Karpas-422 (cell line): Measurements from ENCODE around the gene SOWAHA. TPM values are rescaled to one million over a fixed set of nuclear protein-coding genes. Genes with fewer than 3 reads are reported as not detected.

ENCODE experiments used
- DNase-seq: peaks from one replicate; pipeline ENCODE4 v3.0.0-alpha.2; 2015
- H2AFZ ChIP-seq: fragments of 200-600 bp; sonication (generic); 2 replicates; pipeline ENCODE4 v1.6.1; 2014; ENCODE audit warnings: antibody characterized with exemption, low read length, mixed read lengths
- H3K27ac ChIP-seq: fragments of 200-600 bp; sonication (generic); 2 replicates; pipeline ENCODE4 v1.5.1; 2014; ENCODE audit warnings: mild to moderate bottlenecking, low read length, moderate library complexity
- H3K27me3 ChIP-seq: fragments of 200-600 bp; sonication (generic); 2 replicates; pipeline ENCODE4 v1.6.1; 2014; ENCODE audit warnings: low read length, mixed read lengths
- H3K36me3 ChIP-seq: fragments of 200-600 bp; sonication (generic); 2 replicates; pipeline ENCODE4 v1.6.1; 2014; ENCODE audit warnings: low read length, mixed read lengths; ENCODE audit not compliant: insufficient read depth
- H3K4me1 ChIP-seq: fragments of 200-600 bp; sonication (generic); 2 replicates; pipeline ENCODE4 v1.6.1; 2014; ENCODE audit warnings: mild to moderate bottlenecking, low read length, mixed read lengths
- H3K4me2 ChIP-seq: fragments of 200-600 bp; sonication (generic); 2 replicates; pipeline ENCODE4 v1.6.1; 2014; ENCODE audit warnings: low read length, low read depth, mild to moderate bottlenecking; ENCODE audit not compliant: poor library complexity, severe bottlenecking
- H3K4me3 ChIP-seq: fragments of 200-600 bp; sonication (generic); 2 replicates; pipeline ENCODE4 v1.5.1; 2014; ENCODE audit warnings: mild to moderate bottlenecking, antibody characterized with exemption, low read length, mixed read lengths
- H3K79me2 ChIP-seq: fragments of 200-600 bp; sonication (generic); 2 replicates; pipeline ENCODE4 v1.6.1; 2014; ENCODE audit warnings: mild to moderate bottlenecking, low read length, mixed read lengths
- H3K9ac ChIP-seq: fragments of 200-600 bp; sonication (generic); 2 replicates; pipeline ENCODE4 v1.6.0; 2014; ENCODE audit warnings: low read length
- H3K9me2 ChIP-seq: fragments of 200-600 bp; sonication (generic), shearing (Covaris generic); replicated peaks from 2 replicates; pipeline ENCODE4 v1.6.0; 2014; ENCODE audit warnings: mild to moderate bottlenecking, low read length, moderate library complexity; ENCODE audit not compliant: insufficient read depth
- H3K9me3 ChIP-seq: fragments of 300-700, 200-600 bp; sonication (generic); 2 replicates; pipeline ENCODE4 v1.6.1; 2014; ENCODE audit warnings: low read length, mixed read lengths
- H4K20me1 ChIP-seq: fragments of 200-600 bp; sonication (generic); 2 replicates; pipeline ENCODE4 v1.6.1; 2014; ENCODE audit warnings: mild to moderate bottlenecking, antibody characterized with exemption, low read length, low read depth; ENCODE audit not compliant: insufficient read depth
- total RNA-seq: library from RNA; depleted of rRNA; stranded (reverse); fragments of >200 nt; shearing (Covaris generic); gene quantifications from 2 replicates; pipeline ENCODE4 v1.2.3, GENCODE V29; 2014; ENCODE audit warnings: low replicate concordance

SOWAHA gene
- total RNA-seq, 1 experiment from 2014 or later, result not detected

DNA sequence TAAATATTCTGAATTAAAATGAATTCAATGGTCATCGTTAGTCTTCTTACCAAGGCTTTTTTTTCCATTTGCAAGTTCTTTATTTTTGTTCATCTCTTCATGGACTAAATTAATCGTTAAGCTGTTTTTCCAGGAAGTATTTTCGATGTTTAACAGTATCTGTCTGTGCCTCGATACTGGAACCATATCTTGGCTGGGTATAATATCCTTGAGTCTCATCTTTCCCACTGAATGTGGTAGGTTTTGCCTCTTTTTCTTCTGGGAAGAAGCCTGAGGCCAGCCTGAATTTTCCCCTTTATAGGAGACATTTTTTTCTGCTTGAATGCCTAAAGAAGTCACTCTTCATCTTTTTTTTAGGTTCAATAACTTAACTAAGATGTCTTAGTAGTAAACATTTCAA lies 32.1 kb upstream of the SOWAHA start:
- no peaks in the 10 kb centered on the region for H3K36me3 ChIP-seq
- no peak overlapping the region for H2AFZ ChIP-seq
- H3K27ac ChIP-seq, result no peak overlapping the region
- no peaks in the 10 kb centered on the region for H3K27me3 ChIP-seq
- no peaks in the 10 kb centered on the region for H3K9me2 ChIP-seq
- DNase-seq, result no peak
- H3K79me2 ChIP-seq, result no peaks in the 10 kb centered on the region
- H3K4me1 ChIP-seq, result peaks cover 4% of the 10 kb centered on the region; the same call in 1 of the 2 replicates
- H3K9me3 ChIP-seq, result no peaks in the 10 kb centered on the region
- H4K20me1 ChIP-seq, result no peaks in the 10 kb centered on the region
- H3K4me3 ChIP-seq, result no peak overlapping the region
- H3K4me2 ChIP-seq, result no peak overlapping the region
- no peak overlapping the region for H3K9ac ChIP-seq

DNA sequence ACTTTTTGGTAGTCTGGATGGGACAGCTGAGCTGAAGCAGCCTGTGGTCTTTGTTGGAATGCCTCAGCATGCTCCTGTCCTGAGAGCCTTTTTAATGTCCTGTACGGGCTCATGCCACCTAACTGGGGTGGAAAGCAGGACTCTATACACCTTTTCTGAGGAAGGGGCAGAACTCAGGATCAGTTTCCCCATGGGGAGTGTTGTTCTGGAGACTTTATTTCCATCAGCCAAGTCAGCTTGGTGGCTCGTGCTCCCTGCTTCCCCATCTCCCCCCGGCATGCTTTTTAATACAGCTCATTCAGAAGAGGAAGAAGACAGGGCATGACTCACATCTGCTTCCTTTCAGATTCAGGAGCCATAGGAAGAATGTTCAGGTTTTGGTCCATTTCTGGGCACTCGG lies 31.0 kb upstream of the SOWAHA start:
- H2AFZ ChIP-seq, result no peak overlapping the region

DNA sequence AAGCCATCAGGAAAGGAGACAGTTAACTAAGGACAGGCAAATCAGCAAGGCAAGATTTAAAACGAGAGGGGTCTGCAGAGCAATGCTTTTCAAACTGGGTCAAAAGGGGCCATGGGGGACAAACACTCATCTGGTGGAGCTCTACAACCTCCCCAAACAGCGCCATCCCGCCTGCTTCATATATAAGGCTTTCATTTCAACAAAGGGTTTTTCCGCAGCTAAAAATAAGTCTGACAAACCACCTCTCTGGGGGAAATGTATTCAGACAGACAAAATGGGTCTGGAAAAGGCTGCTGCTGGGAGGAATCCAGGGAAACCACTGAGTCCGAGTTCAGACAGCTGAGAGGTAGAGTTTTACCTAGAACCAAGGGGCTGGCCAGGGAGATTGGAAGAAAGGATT lies 27.7 kb upstream of the SOWAHA start:
- Histone ChIP-seq H3K9me3 (no peaks in the 10 kb centered on the region), H4K20me1 (no peaks in the 10 kb centered on the region), H3K9me2 (no peaks in the 10 kb centered on the region), H3K4me3 (no peak overlapping the region), H3K36me3 (no peaks in the 10 kb centered on the region), H3K27me3 (no peaks in the 10 kb centered on the region), H3K79me2 (no peaks in the 10 kb centered on the region), H2AFZ (no peak overlapping the region), H3K4me2 (no peak overlapping the region), H3K9ac (no peak overlapping the region), H3K27ac (no peak overlapping the region), H3K4me1 (no peaks in the 10 kb centered on the region)
- no peak for DNase-seq

More for the DNA sequence above, 31.0 kb upstream of the SOWAHA start:
- H3K27ac ChIP-seq, result no peak overlapping the region
- H3K9me2 ChIP-seq, result no peaks in the 10 kb centered on the region
- no peak overlapping the region for H3K4me2 ChIP-seq
- H3K36me3 ChIP-seq, result no peaks in the 10 kb centered on the region
- no peaks in the 10 kb centered on the region for H3K79me2 ChIP-seq
- H3K9me3 ChIP-seq, result no peaks in the 10 kb centered on the region
- no peak for DNase-seq
- no peaks in the 10 kb centered on the region for H3K27me3 ChIP-seq
- H4K20me1 ChIP-seq, result no peaks in the 10 kb centered on the region
- no peak overlapping the region for H3K9ac ChIP-seq
- H3K4me1 ChIP-seq, result peaks cover 4% of the 10 kb centered on the region; the same call in 1 of the 2 replicates
- H3K4me3 ChIP-seq, result no peak overlapping the region

DNA sequence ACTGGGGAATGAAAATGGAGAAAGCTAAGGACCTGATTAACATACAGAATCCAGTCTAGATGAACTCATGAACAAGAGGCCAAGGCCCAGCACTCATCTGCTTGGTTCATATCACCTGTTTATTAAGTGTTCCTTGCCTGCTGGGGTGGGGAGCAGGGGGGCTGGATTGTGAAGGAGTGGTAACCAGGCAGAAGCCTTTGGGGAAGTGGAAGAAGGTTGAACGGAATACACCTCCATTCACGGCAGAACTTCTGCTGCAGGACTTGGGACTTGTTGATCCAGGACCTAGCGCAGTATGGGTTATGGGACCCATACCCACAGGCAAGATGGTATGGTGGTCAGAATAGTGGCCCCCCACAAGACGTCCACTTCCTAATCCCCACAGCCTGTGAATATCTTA lies 27.2 kb upstream of the SOWAHA start:
- H3K4me3 ChIP-seq, result no peak overlapping the region
- no peaks in the 10 kb centered on the region for H3K79me2 ChIP-seq
- no peaks in the 10 kb centered on the region for H4K20me1 ChIP-seq
- no peaks in the 10 kb centered on the region for H3K27me3 ChIP-seq
- H3K27ac ChIP-seq, result no peak overlapping the region
- DNase-seq, result no peak
- H3K9me3 ChIP-seq, result no peaks in the 10 kb centered on the region
- no peaks in the 10 kb centered on the region for H3K4me1 ChIP-seq
- no peak overlapping the region for H3K9ac ChIP-seq
- no peak overlapping the region for H3K4me2 ChIP-seq
- H3K36me3 ChIP-seq, result no peaks in the 10 kb centered on the region
- no peaks in the 10 kb centered on the region for H3K9me2 ChIP-seq
- no peak overlapping the region for H2AFZ ChIP-seq

DNA sequence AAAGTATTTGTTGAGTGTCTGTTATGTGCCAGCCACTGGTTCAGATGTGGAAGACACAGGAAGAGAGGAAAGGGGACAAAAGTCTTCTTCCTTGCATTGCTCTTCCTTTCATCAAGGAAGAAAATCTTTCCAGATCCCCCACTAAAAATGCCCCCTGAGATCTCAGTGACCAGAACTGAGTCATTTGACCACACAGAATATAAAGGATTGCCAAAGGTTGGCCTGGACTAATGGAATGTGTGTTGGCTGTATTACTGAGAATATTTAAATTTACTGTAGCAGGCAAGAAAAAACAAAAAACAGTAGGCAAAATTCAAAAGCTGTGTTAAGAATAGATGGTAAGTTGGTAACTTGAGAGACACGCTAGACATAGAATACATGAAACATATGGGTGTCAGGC lies 26.0 kb upstream of the SOWAHA start:
- Histone ChIP-seq H3K9me2 (no peaks in the 10 kb centered on the region), H3K4me1 (no peaks in the 10 kb centered on the region), H3K27me3 (no peaks in the 10 kb centered on the region), H3K27ac (no peak overlapping the region), H4K20me1 (no peaks in the 10 kb centered on the region), H2AFZ (no peak overlapping the region), H3K36me3 (no peaks in the 10 kb centered on the region), H3K9ac (no peak overlapping the region), H3K79me2 (no peaks in the 10 kb centered on the region), H3K9me3 (no peaks in the 10 kb centered on the region), H3K4me2 (no peak overlapping the region), H3K4me3 (no peak overlapping the region)
- DNase-seq, result no peak

DNA sequence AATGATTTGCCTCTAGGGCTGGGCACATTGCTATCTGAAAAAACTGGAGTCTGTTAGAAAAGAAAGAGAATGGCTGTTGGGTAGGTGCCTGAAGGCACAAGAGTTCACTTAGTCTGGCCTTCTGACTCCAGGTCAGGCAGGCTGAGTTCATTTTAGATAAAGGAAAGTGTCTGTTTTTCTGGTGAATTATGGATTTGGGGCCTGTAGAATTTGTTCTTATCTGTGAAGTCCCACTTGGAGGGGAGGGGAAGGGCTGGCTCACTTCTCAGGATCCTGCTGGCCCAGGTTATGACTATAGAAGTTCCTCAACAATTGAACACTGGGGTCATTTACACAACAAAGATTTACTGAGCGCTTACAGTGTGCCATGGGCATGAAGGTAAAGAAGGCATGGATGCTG lies 24.6 kb upstream of the SOWAHA start:
- no peaks in the 10 kb centered on the region for H3K79me2 ChIP-seq
- H3K4me1 ChIP-seq, result no peaks in the 10 kb centered on the region
- H3K9me2 ChIP-seq, result no peaks in the 10 kb centered on the region
- no peak overlapping the region for H3K9ac ChIP-seq
- no peak for DNase-seq
- no peak overlapping the region for H3K4me3 ChIP-seq
- no peaks in the 10 kb centered on the region for H3K36me3 ChIP-seq
- H4K20me1 ChIP-seq, result no peaks in the 10 kb centered on the region
- no peak overlapping the region for H3K4me2 ChIP-seq
- H3K9me3 ChIP-seq, result no peaks in the 10 kb centered on the region
- H3K27ac ChIP-seq, result no peak overlapping the region
- no peaks in the 10 kb centered on the region for H3K27me3 ChIP-seq
- H2AFZ ChIP-seq, result no peak overlapping the region

DNA sequence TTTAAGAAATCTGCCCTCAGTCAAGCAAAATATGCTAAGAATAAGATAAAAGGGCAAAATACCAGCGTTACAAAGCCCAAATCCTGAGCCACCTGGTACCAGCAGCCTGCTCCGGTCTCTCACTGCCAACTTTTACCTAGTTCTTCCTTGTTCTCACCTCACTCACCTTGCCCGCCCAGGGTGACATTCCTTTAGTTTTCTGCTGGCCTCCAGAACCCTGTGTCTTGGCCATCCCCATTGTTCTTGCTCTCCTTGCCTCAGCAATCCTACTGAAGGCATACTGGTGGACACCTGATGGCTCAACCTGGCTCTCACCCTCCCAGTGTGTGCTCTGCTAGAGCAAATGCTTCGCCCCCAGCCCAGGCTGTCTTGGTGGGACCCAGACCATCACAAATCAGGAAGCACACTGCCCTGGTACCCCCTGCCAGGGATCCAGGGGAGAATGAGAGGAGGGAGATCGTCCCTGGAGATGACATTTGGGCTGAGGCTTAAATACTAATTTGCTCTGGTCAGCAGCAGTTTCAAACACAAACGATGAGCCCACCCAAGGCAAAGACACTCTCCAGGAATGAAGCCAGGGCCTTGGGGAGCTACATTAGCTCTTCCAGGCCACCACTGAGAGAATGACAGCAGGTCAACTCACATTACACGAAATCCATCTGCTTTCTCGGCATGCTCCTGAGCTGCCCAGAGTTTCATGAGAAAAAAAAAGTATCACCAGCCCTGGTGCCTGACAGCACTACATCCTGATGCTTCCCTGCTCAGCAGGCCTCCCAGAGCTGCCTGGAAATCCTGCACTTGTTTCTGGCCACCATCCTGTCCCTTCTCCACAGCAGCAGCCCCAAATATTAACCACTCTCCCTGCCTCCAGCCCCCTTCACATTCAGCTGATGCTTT lies 23.9 kb upstream of the SOWAHA start:
- Histone ChIP-seq H3K4me2 (no peak overlapping the region), H3K9me3 (no peaks in the 10 kb centered on the region), H3K36me3 (no peaks in the 10 kb centered on the region), H3K4me3 (no peak overlapping the region), H3K27me3 (no peaks in the 10 kb centered on the region), H2AFZ (no peak overlapping the region), H3K4me1 (no peaks in the 10 kb centered on the region), H3K9me2 (no peaks in the 10 kb centered on the region), H3K79me2 (no peaks in the 10 kb centered on the region), H3K9ac (no peak overlapping the region), H3K27ac (no peak overlapping the region), H4K20me1 (no peaks in the 10 kb centered on the region)
- DNase-seq, result no peak

DNA sequence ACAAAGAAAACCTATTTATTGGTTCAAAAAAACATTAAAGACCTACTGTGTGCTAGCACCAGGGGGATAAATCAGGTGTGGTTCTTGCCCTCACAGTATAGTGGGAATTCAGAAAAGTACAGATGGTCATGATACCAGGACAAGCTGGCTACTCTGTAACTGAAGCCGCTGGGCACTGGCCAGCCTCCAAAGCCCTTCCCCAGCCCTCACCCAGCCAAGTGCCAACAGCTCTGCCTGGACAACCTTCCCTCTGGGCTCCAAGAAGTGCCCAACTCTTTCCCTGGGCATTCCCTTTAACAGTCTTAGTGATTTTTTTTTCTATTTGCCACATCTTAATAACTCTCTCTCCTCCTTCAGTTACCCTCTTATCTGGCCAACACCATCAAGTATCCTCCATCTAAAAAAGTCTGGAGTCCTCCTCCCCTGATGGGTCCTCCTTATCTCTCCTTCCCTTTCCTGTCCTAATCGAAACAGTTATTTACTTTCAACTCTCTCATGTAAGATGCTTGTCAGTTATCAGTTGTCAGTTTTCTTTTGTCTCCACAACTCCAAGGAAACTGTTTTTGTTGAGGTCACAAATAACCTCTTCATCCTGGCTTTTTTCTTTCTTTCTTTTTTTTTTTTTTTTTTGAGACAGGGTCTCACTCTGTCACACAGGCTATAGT lies 22.8 kb upstream of the SOWAHA start:
- no peaks in the 10 kb centered on the region for H3K9me2 ChIP-seq
- H3K27ac ChIP-seq, result no peak overlapping the region
- H3K9ac ChIP-seq, result no peak overlapping the region
- H3K4me1 ChIP-seq, result no peaks in the 10 kb centered on the region
- no peak for DNase-seq
- no peaks in the 10 kb centered on the region for H4K20me1 ChIP-seq
- H3K4me2 ChIP-seq, result no peak overlapping the region
- H3K27me3 ChIP-seq, result no peaks in the 10 kb centered on the region
- H3K36me3 ChIP-seq, result no peaks in the 10 kb centered on the region
- H3K4me3 ChIP-seq, result no peak overlapping the region
- no peaks in the 10 kb centered on the region for H3K9me3 ChIP-seq
- H3K79me2 ChIP-seq, result no peaks in the 10 kb centered on the region
- no peak overlapping the region for H2AFZ ChIP-seq
